ENCODE data around the gene PRR5.
"Not testable (repeated sequence)": the region's sequence is repeated elsewhere in the genome, so short reads cannot be mapped to it uniquely, and the experiment has no call there.

DNA sequence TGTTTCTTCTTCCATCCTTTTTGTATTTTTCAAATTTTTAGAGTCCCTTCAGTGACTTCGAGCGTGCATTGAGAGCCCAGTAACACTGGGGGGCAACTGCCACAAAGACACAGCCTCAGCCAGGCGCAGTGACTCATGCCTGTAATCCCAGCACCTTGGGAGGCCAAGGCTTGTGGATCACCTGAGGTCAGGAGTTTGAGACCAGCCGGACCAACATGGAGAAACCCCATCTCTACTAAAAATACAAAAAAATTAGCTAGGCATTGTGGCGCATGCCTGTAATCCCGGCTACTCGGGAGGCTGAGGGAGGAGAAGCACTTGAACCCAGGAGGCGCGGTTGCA, 22.7 kb upstream of the PRR5 start:
- TF ChIP-seq, protein P1, sequence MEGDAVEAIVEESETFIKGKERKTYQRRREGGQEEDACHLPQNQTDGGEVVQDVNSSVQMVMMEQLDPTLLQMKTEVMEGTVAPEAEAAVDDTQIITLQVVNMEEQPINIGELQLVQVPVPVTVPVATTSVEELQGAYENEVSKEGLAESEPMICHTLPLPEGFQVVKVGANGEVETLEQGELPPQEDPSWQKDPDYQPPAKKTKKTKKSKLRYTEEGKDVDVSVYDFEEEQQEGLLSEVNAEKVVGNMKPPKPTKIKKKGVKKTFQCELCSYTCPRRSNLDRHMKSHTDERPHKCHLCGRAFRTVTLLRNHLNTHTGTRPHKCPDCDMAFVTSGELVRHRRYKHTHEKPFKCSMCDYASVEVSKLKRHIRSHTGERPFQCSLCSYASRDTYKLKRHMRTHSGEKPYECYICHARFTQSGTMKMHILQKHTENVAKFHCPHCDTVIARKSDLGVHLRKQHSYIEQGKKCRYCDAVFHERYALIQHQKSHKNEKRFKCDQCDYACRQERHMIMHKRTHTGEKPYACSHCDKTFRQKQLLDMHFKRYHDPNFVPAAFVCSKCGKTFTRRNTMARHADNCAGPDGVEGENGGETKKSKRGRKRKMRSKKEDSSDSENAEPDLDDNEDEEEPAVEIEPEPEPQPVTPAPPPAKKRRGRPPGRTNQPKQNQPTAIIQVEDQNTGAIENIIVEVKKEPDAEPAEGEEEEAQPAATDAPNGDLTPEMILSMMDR (IDR thresholded peaks at IDR 0.05; ENCODE audit: low read depth, low read length): not testable (repeated sequence)
- not testable (repeated sequence) for TF ChIP-seq EZH2phosphoT487 (IDR thresholded peaks at IDR 0.05; ENCODE audit: low read depth)

Measured in OCI-LY3 (cell line).